Retinal pigment epithelial cell (primary cell): Measurements from ENCODE around the gene P3H3.

Source experiments
- DNase-seq: peaks from one replicate; pipeline ENCODE4 v3.0.0-alpha.2; 2010; ENCODE audit warnings: low read depth
- H3K4me3 ChIP-seq: 2 replicates; pipeline ENCODE4 v1.5.1; 2011; ENCODE audit warnings: mild to moderate bottlenecking, low read length, control low read depth, moderate library complexity
- CTCF ChIP-seq: conservative IDR thresholded peaks from 2 replicates; pipeline ENCODE4 v1.5.1; 2011; ENCODE audit warnings: low read depth, low read length, control low read depth, inconsistent platforms

The P3H3 gene

DNA sequence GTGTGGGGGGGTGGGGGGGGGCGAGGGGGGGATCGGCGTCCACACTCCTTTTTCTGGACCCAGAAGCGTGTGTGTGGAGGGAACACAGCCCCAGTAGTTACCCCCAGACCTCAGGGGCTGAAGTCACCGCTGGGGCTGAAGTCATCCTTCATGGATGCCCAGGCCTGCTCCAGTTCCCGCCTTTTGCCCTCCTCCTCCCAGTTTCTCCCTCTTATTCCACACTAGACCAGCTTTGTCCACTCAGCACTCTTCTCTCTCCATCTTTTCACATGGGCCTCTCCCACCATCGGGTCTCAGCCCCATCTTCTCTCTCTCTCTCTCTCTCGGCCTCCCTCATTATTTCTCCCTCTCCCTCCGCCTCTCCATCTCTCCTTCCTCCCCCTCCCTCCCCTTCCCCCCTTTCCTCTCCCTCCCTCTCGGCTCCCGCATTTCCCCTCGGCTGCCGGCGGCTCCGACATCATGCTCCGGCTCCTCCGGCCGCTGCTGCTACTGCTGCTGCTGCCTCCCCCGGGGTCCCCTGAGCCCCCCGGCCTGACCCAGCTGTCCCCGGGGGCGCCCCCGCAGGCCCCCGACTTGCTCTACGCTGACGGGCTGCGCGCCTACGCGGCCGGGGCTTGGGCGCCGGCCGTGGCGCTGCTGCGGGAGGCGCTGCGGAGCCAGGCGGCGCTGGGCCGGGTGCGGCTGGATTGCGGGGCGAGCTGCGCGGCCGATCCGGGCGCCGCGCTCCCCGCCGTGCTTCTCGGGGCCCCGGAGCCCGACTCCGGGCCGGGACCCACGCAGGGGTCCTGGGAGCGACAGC is at the start of gene P3H3:
Gene P3H3, plus strand, starts transcription at position 426 of the 799 bp plus-strand sequence. Its CDS starts 34 bp downstream, at position 460.
- TF ChIP-seq CTCF = no peak
- DNase-seq = no peak
- H3K4me3 ChIP-seq = peak within 1 kb of the TSS; percentile 88

DNA sequence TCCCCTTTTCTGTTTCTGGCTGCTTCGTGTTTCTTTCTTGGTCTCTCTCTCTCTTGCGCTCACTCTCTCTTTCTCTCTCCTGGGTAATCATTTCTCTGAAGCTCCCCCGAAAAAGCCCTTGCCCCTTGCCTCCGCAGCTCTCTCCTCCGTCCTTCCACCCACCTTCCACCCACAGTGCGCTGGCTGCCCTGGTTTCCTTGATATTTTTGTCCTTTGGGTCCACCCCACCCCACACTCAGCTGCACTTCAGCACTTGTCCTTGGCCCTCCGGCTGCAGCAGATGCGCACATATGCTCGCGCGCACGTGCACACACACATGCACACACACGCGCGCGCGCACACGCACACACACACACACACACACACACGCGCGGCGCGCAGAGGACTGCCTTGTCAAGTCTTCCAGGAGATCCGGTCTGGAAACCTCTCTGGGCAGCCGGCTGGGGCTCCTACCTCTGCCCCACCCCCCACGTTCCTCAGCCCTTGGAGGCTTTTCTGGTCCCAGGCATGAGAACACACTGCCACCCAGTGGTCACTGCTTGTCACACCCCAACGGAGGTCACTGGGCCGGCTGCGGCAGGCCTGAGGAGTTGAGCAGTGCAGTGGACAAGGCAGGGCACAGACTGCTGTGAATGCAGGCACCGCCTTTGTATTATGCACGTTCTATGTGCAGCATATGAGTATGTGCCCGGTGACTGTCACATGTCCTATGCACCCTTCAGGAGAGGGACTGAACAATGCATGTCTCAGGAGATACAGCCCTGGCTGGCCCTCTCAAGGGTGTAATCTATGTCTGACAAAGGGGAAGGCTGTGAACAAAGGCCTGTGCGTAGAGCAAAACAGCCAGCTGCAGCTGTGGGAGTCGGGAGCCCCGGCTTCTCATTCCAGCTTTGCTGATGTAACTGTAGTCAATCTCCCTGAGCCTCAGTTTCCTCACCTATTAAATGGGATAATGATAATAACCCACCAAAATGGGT is 49.3 kb upstream of the P3H3 start:
- peak; percentile 40 for DNase-seq
- peak; percentile 95 for TF ChIP-seq CTCF
- peak overlapping the region; percentile 43 for H3K4me3 ChIP-seq

DNA sequence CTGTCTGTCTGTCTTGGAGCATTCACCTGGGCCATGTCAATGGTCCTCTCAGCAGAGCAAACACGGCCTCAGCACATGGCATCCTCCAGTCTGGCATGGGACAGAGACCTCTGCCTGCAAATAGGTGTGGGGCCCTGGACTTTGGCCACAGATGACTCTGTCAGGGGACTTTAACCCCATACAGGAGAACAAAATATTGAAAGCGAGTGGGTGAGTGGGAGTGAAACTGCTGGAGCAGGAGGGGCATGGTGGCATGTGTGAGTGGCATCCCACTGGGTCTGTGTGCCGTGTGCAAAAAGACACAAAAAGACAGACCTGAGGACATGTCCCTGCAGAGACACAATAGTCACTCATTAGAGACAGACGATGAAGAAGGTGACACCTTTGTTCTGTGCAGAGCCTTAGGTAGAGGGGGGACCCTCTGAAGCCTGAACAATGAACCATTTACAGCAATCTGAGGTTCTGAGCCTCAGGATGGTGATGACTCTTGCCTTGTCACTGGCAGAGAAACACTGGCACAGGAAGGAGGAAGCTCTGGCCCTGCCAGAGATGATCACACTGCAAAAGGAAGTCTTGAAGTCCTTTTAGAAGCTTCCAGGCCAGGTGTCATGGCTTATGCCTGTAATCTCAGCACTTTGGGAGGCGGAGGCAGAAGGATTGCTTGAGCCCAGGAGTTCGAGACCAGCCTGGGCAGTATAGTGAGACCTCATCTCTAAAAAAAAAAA is 48.3 kb upstream of the P3H3 start:
- no peak overlapping the region for H3K4me3 ChIP-seq
- no peak for DNase-seq
- no peak for TF ChIP-seq CTCF

DNA sequence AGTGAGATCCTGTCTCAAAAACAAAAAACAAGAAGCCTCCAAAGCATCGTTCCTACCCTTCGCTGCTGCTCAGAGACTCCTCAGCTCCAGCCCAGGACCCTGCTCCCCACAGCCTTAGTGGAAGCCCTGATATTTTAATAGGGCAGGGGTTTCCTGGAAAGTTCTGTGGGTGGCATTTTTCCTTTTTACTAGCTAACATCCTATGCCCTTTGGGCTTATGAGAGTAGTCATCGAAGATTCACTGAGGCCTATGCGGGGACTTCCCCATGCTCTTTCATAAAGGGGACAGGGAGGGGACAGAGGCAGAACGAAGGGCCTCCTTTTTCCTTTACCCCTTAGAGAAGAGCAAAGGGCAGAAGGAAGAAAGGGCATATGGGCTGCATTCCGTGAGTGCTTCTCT is 47.6 kb upstream of the P3H3 start:
- no peak for DNase-seq
- no peak overlapping the region for H3K4me3 ChIP-seq
- no peak for TF ChIP-seq CTCF

- TF ChIP-seq CTCF = no peak
- H3K4me3 ChIP-seq = no peak overlapping the region
- DNase-seq = no peak
Measured at GRCh38 chr12:6782119-6782518, 46.1 kb upstream of the P3H3 start.

DNA sequence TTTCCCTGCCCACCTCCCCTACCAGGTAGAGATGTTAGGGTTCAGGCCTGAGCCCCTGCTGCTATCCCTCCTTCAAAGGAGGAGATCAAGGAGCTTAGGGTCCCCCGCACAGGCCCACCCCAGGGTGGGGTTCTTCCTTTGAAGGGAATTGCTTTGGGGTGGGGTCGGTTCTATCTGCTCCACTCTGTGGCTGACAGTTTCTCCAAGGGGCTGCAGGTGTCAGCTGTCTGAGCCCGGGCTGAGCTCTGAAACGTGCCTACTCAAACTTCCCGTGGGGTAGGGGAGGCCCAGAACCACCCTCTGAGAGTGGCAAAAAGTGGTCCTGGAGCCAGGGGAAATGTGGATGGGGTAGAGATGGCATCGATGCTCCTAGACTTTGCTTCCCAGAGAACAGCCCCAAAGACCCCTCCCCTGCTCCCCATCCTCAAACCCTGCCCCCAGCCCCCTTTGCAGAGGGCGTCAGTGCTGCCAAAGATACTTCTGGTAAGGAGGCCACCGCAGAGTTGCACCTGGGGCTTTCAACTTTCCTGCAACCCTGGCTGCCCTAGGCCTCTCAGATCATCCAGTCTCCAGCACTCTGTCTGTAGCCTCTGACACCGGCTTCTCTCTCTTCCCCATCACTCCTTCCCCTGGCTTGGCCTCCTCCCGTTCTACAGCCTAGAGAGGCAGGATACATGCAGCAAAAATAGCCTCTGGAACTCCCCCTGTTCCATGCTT is 45.2 kb upstream of the P3H3 start:
- DNase-seq = no peak
- TF ChIP-seq CTCF = no peak
- H3K4me3 ChIP-seq = no peak overlapping the region
